Ascending aorta (tissue), 2 donors: ENCODE results near the gene CHAF1A. TPM values are rescaled to one million over a fixed set of nuclear protein-coding genes. Genes with fewer than 3 reads are reported as not detected.

Experiments used
- DNase-seq, 2 donors: peaks; one replicate each; pipeline ENCODE4 v3.0.0-alpha.2; 2019; ENCODE audit warnings: low spot score in 2 of 2
- H3K27ac ChIP-seq, 2 donors: fragments of 200-600 bp; sonication (generic); one replicate each; pipeline ENCODE4 v1.5.1; 2016 to 2017; ENCODE audit warnings: mild to moderate bottlenecking in 1 of 2
- H3K27me3 ChIP-seq: fragments of 200-600 bp; sonication (generic); one replicate; pipeline ENCODE4 v1.5.1; 2017
- H3K36me3 ChIP-seq, 2 donors: fragments of 200-600 bp; sonication (generic); one replicate each; pipeline ENCODE4 v1.5.1; 2016
- H3K4me1 ChIP-seq, 2 donors: fragments of 200-600 bp; sonication (generic); one replicate each; pipeline ENCODE4 v1.5.1; 2016 to 2017; ENCODE audit warnings: mild to moderate bottlenecking in 1 of 2
- H3K4me3 ChIP-seq, 2 donors: fragments of 200-600 bp; sonication (generic); one replicate each; pipeline ENCODE4 v1.5.1; 2016 to 2017; ENCODE audit warnings: mild to moderate bottlenecking in 1 of 2
- H3K9me3 ChIP-seq, 2 donors: fragments of 200-600 bp; sonication (generic); one replicate each; pipeline ENCODE4 v1.5.1; 2016
- CTCF ChIP-seq, 3 experiments: fragments of 200-600 bp in 2 of 3; fragments of 450-650 bp in 1 of 3; sonication (generic) in 2 of 3; IDR thresholded peaks; one replicate each; pipeline ENCODE4 v1.5.1; 2016 to 2019; ENCODE audit warnings: antibody characterized with exemption in 3 of 3, mild to moderate bottlenecking in 1 of 3, moderate library complexity in 1 of 3
- intact Hi-C: fragments of 100-400 bp; cut with DNase I; formaldehyde crosslinking; loops from one replicate; pipeline ENCODE4 v1.15.1; 2023
- total RNA-seq: library from RNA; depleted of rRNA; stranded (reverse); fragments of >200 nt; gene quantifications from one replicate; pipeline ENCODE4 v1.1.0, GENCODE V29; 2016

The CHAF1A gene
- total RNA-seq, 1 donor from 2014 or later, result 0.85 TPM

GRCh38 chr19:4471403-4472173 is 69.1 kb downstream of the CHAF1A start:
- Histone ChIP-seq H3K36me3 (peaks cover 9 to 11% of the 10 kb centered on the region in 2 donors), H3K4me3 (peak overlapping the region; percentile 94 to 100), H3K4me1 (peaks cover 7 to 28% of the 10 kb centered on the region in 2 donors), H3K27me3 (no peaks in the 10 kb centered on the region), H3K27ac (peak overlapping the region; percentile 58 to 81), H3K9me3 (no peaks in the 10 kb centered on the region)
- intact Hi-C loops, result loop anchor here (1.0 to 5.0 kb wide), 4 partner anchors 14 to 224 kb away; partner anchors contain the start of genes CHAF1A, MPND, SH3GL1 and UBXN6
- DNase-seq, result peak; percentile 99 to 100
- no peak for TF ChIP-seq CTCF (IDR thresholded peaks at IDR 0.05)

- peak within 1 kb of the TSS; percentile 70 to 81 for H3K27ac ChIP-seq
- intact Hi-C loops, result loop anchor here (1.0 to 5.0 kb wide), 3 partner anchors 15 to 225 kb away; partner anchors contain the start of genes CHAF1A, SH3GL1, UBXN6 and YJU2
- no peaks in the 10 kb centered on the region for H3K27me3 ChIP-seq
- no peak for DNase-seq
- no peak for TF ChIP-seq CTCF (IDR thresholded peaks at IDR 0.05)
- H3K36me3 ChIP-seq, result peaks cover 17 to 18% of the 10 kb centered on the region in 2 donors
- no peaks in the 10 kb centered on the region for H3K9me3 ChIP-seq
- peaks cover 7 to 28% of the 10 kb centered on the region in 2 donors for H3K4me1 ChIP-seq
- H3K4me3 ChIP-seq, result peak within 1 kb of the TSS; percentile 94 to 100
Measured at GRCh38 chr19:4472174-4472974, 69.9 kb downstream of the CHAF1A start, which contains the start of gene HDGFL2. Gene HDGFL2 (plus strand): TSS chr19:4472297. CDS start chr19:4472351, 54 bp downstream.

- peak overlapping the region; percentile 94 to 100 for H3K4me3 ChIP-seq
- H3K27me3 ChIP-seq, result no peaks in the 10 kb centered on the region
- intact Hi-C loops, result loop anchor here (5.0 kb wide), 2 partner anchors 71 to 226 kb away; partner anchors contain the start of genes CHAF1A, SH3GL1 and YJU2
- H3K4me1 ChIP-seq, result peaks cover 7 to 28% of the 10 kb centered on the region in 2 donors
- H3K36me3 ChIP-seq, result peaks cover 20 to 23% of the 10 kb centered on the region in 2 donors
- H3K9me3 ChIP-seq, result no peaks in the 10 kb centered on the region
- H3K27ac ChIP-seq, result no peak overlapping the region
- no peak for DNase-seq
- TF ChIP-seq CTCF (IDR thresholded peaks at IDR 0.05), result no peak
Measured at GRCh38 chr19:4473011-4473762, 70.7 kb downstream of the CHAF1A start.

- TF ChIP-seq CTCF (IDR thresholded peaks at IDR 0.05), result no peak
- Histone ChIP-seq H3K27ac (no peak overlapping the region), H3K36me3 (peaks cover 20 to 27% of the 10 kb centered on the region in 2 donors), H3K27me3 (no peaks in the 10 kb centered on the region), H3K4me3 (peak overlapping the region; percentile 94 to 100), H3K4me1 (peaks cover 7 to 28% of the 10 kb centered on the region in 2 donors), H3K9me3 (no peaks in the 10 kb centered on the region)
- intact Hi-C loops, result loop anchor here (5.0 kb wide), 2 partner anchors 72 to 227 kb away; partner anchors contain the start of genes CHAF1A, SH3GL1 and YJU2
- DNase-seq, result no peak
Measured at GRCh38 chr19:4473763-4474513, 71.5 kb downstream of the CHAF1A start.
